GM19328 (cell line): Measurements from ENCODE around the gene NPC2.
A peak's percentile ranks its signal among the peaks of the same experiment; 100 is the strongest.
"Not testable (repeated sequence)": the region's sequence is repeated elsewhere in the genome, so short reads cannot be mapped to it uniquely, and the experiment has no call there.

Experiments
- ATAC-seq: cut with Tn5 transposase; IDR thresholded peaks from one replicate; pipeline ENCODE4 v1.9.1; 2021; ENCODE audit warnings: mild to moderate bottlenecking, moderate library complexity; ENCODE audit not compliant: unreplicated experiment

NPC2 gene

GRCh38 chr14:74492776-74493342 is at the start of gene NPC2:
Gene NPC2 (minus strand): TSS chr14:74493305. CDS start chr14:74493274, 31 bp downstream.
- peak; percentile 12 for ATAC-seq

DNA sequence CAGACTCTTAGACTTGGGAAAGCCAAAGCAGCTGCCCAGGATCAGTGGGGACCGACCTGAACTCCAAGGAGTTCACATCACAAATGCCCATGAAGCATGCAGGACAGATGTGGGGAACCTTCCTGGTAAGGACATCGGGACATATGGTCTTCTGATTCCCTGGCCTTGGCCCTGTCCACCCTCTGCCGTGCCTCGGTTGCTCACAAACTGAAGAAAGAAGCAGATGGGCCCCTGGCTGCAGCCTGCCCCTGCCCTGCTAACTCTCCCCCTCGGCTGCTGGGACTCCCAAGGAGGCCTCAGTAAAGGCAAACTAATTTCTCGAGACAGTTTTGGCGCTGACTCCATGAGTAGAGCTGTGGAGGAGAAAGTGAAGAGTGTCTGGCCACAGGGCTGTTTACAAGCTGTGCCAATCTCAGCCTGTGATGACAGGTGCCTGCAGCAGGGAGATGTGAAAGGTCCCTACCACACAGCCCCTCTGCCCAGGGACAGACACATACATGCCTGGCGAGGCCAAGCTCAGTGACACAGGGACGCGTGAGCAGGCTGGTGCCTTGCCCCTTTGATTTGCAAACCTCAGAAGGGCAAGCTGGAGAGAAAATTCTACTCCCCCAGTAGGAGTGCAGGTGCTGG is 49.1 kb upstream of the NPC2 start:
- no peak for ATAC-seq

DNA sequence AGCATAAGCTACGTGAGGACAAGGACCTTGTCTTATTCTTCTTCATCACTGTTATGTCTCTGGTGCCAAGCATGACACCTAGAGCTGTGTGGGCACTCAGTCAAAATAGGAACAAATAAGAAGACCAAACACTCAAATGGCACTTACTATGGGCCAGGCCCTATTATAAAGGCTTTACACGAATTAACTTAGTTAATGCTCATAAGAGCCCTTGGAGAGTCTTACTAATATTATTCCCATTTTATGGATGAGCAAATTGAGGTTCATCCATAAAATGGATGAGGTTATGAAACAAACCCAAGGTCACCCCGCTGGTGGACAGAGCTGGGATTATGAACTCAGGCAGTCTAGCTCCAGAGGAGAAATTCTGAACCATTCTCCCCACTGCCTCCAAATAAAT is 48.1 kb upstream of the NPC2 start:
- no peak for ATAC-seq

DNA sequence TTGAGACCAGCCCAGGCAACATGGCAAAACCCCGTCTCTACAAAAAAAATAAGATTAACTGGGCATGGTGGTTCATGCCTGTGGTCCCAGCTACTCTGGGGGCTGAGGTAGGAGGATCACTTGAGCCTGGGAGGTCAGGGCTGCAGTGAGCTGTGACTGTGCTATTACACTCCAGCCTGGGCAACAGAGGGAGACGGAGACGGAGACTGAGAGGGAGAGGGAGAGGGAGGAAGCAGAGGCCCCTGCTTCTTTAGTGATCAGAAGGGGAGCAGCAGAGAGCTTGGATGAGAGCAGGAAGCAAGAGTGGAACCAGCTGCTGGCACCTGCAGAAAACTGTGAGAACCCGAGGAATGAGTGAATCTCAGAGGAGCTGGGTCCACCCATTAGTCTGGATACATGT is 46.4 kb upstream of the NPC2 start:
- no peak for ATAC-seq

DNA sequence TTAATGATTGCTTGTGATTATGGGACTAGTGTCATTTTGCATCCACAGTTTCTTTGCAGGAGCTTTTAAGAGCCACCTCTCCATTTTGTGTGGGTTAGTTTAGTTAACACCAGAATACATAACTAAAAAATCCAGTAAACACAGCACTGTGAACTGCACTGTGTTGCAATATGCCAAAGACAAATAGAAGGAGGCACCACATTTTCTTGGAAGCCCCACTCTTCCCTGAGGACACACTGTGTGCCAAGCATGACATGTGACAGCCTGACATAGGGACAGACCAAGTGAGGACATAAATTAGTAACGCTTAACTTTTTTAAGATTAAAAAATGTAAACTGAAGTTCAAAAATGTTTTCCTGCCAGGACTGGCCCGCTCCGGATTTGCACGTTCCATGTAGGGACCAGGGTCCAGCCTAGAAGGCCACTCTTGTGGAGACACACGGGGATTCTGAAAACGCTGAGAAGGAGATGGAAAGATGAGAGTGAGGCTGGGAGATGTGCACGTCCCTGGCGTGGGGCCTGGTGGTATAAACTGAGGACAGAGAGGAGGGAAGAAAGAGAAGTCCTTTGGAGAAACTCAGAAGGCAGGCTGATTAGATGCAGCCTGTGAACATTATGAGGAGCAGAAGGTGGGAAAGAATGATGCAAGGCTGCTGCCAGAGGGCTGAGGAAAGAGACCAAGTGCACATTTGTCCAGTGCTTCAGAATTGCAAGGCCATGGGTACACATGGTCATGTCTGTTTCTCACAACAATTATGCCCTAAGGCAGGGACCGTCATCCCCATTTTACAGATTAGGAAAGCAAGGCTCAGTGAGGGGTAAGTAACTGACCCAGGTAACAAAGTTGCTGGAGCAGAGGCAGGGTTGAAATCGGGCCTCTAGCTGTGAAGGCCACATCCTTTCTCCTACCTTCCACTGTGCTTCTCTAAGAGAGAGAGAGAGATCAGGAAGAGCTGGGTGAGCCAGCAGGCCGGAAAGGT is 45.6 kb upstream of the NPC2 start:
- no peak for ATAC-seq

DNA sequence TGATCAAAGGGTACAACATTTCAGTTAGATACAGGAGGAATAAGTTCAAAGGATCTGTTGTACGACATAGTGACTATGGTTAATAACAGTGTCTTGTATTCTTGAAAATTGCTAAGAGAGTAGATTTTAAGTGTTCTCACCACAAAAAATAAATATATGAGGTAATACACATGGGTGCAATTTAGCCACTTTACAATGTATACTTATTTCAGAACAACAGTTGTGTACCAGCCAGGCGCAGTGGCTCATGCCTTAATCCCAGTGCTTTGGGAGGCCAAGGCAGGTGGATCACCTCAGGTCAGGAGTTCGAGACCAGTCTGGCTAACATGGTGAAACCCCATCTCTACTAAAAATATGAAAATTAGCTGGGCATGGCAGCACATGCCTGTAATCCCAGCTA is 43.2 kb upstream of the NPC2 start:
- ATAC-seq = not testable (repeated sequence)

GRCh38 chr14:74535756-74536325 is 42.7 kb upstream of the NPC2 start:
- no peak for ATAC-seq

GRCh38 chr14:74533576-74533975 is 40.5 kb upstream of the NPC2 start:
- ATAC-seq = no peak

GRCh38 chr14:74532246-74532645 is 39.1 kb upstream of the NPC2 start:
- no peak for ATAC-seq

GRCh38 chr14:74531467-74531866 is 38.4 kb upstream of the NPC2 start:
- ATAC-seq = no peak

GRCh38 chr14:74531006-74531405 is 37.9 kb upstream of the NPC2 start:
- ATAC-seq = no peak

GRCh38 chr14:74528886-74529285 is 35.8 kb upstream of the NPC2 start:
- no peak for ATAC-seq

DNA sequence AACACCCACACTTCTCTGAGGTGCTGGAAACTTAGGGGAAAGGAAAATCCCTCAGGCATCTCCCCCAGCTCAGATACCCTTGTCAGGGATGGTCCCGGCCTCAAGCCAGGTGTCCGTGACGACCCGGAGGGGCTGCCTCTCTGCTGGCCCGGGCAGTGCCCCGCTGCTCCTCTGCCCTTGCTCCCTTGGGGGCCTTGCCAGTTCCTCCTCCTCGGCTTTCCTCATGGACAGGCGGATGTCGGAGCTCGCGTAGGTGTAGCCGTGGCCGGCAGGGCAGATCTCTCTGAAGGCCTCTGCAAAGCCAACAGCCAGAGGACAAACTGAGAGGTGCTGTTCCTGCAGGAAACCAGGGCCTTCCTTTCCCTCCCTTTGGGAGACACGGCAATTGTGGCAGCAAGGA is 35.3 kb upstream of the NPC2 start:
- no peak for ATAC-seq

DNA sequence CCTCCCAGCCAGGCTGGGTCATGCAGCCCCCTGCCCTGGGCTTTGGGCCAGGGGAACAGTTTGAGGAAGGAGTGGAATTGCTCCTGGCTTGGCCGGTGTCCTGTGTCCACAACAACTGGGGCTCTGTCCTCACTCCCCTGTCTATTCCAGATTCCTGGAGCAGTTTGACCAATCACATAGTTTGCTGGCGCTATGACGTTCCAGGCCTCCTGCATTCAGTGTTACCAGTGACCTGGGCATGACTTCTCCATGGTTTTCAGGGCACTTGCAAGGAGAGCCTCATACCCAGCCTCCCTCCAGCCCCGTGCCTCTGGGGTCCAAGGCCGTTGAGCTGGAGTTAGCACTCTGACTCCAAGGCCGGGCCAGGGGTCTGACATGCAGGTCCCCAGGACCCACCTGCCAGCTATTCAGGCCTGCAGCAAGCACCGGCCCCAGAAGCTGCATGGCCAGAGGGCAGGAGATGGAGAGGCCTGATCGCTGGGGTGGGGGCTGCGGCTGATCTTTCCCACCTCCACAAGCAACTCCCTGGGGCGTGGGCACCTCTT is 34.7 kb upstream of the NPC2 start:
- no peak for ATAC-seq

DNA sequence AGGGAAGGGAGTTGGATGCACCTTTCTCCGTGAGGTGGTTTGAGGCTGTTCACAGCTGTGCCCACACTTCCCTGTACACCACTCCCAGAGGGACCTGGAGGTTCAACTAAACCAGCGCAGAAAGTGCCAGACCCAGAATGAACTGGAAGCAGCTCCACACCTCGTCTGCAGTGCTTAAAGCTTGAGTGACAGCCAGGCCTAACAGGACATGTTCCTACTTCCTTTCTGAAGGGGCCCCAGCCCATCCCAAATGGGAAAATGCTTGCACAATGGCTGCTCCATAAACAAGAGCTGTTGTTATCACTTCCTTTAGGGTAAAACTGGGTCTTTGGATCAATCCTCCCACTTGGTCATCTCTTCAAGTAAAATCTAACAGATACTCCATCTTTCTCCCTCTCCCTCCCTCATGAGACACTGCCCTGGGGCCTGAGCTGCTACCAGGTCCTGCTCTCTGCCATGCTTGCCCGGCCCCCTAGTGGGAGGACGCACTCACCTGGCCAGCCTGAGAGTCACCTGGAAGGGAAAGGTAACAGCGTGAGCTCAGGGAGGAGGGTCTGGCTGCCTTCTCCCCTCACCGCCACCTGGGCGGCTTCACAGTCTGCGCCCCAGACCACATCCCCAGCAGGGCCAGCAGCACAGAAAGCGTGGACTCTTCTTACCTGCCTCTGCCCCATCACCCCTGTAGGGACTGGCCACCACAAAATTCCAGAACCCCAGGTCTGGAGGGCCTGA is 33.9 kb upstream of the NPC2 start:
- ATAC-seq = no peak

DNA sequence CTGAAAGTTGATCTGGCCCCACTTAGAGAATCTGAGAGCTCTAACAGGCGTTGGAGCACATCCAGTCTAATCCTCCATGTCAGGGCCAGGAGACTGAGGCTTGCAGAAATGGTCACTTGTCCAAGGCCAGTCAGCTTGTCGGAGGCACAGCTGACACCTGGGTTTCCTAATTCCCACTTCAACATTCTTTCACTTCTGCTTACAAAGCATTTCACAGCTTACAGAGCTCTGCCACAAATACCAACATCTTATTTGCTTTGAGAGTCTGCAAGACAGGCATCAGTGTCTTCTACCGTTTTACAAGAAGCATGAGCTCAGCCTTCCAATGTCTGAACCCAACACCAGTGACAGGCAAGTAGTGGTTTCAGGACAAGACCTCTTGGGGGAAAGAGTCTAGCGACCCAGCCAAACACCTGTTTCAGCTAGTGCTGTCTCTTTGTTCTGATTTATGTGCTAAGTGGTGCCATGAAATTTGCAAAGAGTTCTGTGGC is 32.3 kb upstream of the NPC2 start:
- ATAC-seq = no peak

DNA sequence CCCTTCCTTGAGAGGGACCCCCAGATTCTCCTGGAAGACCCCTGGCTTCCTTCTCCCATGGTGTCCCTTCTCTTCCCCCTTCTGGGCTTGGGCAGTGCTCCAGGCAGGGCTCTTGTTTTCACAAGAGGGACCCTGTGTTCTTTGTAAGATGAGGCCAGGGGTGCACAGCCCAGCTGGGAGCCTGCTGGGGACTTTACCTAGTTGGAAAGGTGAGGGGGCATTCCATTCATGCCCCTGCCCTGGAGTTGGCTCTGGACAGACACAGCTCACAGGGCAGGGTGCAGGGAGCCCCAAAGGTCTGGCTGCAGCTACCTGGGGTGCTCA is 31.7 kb upstream of the NPC2 start:
- no peak for ATAC-seq

DNA sequence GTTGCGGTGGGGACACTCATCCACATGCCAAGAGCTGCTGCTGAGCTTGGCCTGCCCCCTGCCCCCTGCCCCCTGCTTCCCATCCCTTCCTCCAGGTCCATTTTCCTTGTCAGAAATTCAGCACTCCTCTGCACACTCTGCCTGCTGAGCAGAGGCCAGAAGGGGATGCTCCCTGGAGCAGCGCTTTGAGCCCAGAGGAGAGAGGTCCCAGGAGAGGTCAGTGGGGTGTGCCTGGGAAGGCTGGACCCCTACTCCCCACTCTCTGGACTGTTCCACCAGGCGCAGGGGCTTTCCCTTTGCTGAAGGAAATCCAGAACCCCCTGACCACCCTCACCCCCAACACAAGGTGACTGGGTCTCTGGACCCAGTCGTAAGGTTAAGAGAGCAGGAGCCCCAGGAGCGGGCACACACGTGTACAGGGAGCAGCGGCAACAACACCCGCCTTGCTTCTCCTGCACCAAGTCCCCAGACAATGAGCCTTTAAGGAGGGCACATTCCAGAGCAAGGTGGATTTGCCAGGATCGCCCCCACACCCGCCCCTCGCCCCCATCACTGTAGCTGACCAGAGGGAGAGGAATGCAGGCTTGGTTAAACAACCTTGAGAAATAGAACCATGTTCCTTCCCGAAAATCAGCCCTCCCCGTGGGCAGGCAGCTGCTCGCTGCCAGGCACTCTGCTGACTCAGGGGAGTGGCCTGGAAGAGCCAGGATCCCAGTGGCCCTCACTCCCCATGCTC is 31.1 kb upstream of the NPC2 start:
- ATAC-seq = no peak

DNA sequence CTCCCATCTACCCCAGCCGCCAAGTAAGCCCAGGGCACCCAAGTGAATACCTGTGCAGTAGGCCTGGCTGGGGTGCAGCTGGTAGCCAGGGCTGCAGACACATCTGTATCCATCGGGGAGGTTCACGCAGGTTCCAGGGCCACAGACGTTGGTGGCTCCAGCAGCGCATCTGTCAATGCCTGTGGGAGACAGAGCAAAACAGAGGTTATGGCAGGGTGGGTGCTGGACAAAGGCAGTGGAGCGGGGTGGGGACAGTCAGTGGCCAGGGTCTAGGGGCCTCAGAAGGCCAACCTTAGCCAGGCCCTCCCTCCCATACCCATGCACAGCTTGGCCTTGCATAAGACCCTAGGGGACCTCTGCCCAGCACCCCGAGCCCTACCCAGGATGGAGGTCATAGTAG is 29.6 kb upstream of the NPC2 start:
- ATAC-seq = no peak

GRCh38 chr14:74521756-74522155 is 28.7 kb upstream of the NPC2 start:
- no peak for ATAC-seq
